CD4-positive, alpha-beta T cell treated with Interleukin-21 for 1 hour (primary cell): ENCODE results near the gene ADAM15.
A peak's percentile ranks its signal among the peaks of the same experiment; 100 is the strongest.

Source experiments
- DNase-seq: peaks from one replicate; pipeline ENCODE4 v3.0.0-alpha.2; 2020

The ADAM15 gene

DNA sequence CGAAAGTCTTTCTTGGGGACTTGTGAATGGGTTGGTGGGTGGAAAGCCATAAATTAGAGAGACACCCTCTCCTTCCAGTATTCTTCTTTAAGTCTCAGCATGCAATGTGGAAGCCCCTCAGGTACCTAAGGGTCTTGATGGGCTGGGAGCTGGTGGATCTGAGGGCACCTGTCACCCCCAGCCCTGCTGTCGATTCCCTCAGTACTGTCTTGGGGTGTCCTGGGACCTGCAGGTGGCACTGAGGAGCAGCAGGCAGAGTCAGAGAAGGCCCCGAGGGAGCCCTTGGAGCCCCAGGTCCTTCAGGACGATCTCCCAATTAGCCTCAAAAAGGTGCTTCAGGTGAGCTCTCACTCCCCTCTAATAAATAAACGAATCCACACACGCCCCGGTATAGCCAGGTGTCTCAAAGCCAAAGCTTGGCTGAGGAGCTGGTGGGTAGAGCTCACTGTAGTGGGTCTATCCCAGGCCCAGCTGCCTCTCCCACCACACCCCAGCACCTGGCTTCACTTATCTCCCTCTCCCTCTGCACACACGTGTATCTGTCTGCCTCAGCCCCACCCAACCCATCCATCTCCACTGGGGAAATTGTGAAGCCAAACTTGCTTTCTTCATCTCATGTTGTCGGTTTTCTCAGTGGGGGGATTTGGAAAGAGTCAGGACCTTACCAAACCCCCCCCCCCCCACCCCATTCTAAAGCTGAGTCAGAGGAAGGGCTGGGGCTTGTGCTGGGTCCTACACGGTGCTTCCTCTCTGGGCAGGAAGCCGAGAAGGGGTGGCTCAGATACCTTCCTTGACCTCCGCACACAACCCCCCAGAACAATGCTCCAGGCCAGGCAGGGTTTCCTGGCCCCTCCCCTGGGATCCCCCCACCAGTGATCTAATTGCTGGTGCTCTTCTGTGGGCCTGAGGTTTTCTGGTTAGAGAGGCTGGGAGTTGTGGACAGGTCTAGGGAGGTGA, 1.6 kb downstream of the ADAM15 start:
- no peak for DNase-seq

DNA sequence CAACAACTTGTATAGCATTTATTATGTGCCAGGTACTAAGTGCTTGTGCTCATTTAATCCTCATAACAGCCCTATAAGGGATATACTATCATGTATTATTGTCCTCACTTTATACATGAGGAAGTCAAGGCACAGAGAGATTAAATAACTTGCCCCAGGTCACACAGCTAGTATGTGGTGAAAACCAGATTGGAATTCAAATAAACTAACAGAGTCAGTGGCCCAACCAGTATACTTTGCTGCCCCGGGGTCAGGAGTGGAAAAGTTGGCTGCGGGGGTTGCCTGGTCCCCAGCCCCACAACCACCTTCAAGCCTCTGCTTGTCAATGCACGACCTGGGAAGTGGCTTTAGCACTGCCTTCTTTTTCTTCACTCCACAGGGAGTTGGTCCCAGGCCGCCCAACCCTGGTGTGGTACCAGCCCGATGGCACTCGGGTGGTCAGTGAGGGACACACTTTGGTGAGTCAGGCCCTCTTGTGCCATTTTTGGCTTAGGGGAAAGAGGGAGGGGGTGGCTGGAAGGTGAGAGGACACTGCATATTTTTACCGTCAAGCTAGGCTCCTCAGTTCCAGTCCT, 2.5 kb downstream of the ADAM15 start:
- no peak for DNase-seq

DNA sequence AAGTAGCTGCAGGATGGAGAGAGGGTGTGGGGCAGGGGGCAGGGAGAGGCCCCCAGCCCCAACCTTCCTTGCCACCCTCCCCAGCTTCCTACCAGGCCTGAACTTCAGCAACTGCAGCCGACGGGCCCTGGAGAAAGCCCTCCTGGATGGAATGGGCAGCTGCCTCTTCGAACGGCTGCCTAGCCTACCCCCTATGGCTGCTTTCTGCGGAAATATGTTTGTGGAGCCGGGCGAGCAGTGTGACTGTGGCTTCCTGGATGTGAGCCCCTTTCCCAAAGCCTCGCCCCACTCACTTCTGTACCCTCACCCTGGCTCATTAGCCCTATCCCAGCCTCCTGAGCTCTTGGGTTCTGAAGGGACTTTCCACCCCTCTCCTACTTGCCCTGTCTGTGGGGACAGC, 6.0 kb downstream of the ADAM15 start:
- no peak for DNase-seq

DNA sequence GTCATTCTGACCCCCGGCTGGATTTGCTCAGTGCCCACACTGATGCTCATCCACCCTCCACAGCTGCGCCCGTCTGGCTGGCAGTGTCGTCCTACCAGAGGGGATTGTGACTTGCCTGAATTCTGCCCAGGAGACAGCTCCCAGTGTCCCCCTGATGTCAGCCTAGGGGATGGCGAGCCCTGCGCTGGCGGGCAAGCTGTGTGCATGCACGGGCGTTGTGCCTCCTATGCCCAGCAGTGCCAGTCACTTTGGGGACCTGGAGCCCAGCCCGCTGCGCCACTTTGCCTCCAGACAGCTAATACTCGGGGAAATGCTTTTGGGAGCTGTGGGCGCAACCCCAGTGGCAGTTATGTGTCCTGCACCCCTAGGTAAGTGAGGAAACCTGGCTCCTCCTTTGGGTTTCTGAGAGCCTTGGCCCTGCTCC, 6.7 kb downstream of the ADAM15 start:
- no peak for DNase-seq

DNA sequence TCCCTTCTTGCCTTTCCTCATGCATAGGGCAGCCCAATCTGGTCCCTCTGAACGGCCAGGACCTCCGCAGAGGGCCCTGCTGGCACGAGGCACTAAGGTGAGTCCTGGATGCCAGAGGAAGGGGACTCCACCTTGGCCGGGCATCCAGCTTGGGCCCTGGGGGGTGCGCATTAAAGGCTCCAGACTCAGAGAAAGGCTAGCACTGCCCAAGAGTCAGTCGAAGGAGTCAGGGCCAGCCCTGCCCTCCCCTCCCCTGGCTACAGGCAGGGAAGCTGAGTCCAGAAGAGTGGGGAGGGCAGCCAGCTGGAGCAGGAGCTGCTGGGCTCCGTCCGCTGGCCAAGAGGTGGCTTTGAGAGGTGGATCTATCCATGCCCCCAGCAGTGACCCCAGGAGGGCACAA, 9.6 kb downstream of the ADAM15 start:
- no peak for DNase-seq

DNA sequence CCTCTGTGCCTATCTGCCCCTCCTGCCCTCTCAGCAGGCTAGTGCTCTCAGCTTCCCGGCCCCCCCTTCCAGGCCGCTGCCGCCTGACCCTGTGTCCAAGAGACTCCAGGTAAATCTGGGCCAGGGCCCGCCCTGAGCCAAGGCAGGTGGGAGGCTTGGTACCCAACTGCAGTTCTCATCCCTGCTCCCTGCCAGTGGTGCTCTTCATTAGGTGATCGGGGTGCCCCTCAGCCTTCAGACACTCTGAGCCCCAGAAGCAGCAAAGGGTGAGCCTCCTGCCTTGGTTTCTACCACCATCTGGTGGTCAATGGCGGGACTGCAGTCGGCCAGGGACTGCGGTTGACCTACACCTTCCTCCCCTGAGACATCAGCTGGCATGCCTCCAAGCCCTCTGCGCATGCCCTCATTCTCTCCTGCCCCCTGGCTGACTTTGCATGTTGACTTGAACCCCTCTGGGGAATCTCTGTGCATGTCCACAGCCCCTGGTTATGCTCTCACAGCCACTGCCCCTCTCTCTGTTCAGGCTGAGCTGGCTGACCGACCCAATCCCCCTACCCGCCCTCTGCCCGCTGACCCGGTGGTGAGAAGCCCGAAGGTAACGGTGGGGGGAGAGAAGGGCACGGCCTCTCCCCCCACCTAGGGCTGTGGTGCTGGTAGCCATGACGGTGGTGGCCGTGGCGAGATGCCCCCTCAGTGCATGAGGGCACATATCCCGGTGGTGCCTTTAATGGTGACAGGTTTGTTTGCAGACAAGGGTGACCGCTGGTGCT, 10.4 kb downstream of the ADAM15 start:
- peak; percentile 95 for DNase-seq

DNA sequence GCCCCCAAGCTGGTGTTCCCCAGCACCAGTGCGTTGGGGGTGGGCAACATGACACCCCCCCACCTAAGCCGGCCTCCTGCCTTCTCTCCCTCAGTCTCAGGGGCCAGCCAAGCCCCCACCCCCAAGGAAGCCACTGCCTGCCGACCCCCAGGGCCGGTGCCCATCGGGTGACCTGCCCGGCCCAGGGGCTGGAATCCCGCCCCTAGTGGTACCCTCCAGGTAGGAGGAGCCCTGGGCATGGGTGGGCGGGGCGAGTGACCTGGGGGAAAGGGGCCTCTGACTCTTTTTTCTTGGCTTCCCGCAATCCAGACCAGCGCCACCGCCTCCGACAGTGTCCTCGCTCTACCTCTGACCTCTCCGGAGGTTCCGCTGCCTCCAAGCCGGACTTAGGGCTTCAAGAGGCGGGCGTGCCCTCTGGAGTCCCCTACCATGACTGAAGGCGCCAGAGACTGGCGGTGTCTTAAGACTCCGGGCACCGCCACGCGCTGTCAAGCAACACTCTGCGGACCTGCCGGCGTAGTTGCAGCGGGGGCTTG, 11.1 kb downstream of the ADAM15 start:
- no peak for DNase-seq

DNA sequence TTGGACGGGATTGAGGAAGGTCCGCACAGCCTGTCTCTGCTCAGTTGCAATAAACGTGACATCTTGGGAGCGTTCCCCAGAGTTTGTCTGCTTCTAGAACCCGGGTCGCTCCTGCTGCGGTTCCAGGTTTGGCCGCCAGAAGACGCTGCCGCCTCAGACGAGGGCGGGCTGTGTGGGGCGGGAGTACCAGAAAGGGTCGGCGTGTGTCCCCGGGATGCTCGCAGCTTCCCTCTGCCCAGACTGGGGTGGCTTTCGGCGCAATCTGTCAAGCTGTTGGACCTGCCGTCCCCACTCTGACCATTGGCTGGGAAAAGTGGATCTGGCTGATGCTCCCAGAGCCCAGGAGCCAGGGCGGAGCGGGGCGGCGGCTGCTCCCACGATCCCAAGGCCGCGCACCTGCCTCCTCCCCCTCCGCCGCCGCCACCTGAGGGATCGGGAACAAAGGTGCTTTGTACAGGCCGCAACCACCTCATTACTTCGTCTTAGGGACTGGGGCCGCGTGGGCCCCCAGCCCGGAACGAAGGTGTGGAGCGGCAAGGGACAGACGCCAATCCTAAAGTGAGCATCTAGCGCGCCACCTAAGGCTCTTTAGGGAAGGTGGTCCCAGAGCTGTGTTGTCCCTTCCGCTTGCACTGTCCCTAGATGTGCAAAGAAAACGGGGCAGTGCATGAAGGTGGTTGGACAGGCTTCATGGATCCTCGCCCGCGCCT, 11.7 kb downstream of the ADAM15 start:
- peak; percentile 77 for DNase-seq

DNA sequence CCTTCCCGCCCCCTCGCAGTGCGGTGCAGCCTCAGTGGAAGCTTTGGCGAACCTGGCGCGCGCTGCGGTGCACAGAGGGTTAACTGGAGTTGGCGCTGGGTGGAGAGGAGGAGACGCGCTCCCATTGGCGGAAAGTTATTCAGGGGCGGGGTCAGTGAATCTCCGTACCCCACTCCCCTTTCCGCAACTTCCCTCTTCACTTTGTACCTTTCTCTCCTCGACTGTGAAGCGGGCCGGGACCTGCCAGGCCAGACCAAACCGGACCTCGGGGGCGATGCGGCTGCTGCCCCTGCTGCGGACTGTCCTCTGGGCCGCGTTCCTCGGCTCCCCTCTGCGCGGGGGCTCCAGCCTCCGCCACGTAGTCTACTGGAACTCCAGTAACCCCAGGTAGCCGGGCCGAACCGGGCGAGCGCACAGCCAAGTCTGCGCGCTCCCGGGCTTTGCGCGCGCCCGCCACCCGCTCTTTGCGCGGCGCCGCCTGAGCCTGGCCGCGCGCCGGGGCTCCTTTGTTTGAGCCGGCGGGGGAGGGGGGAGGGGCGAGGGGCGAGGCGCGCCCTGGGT, 12.5 kb downstream of the ADAM15 start, which contains the start of gene EFNA4:
EFNA4 (plus strand) TSS at position 191 of the 561 bp plus-strand sequence; CDS start at position 275, 84 bp downstream.
- peak; percentile 87 for DNase-seq

DNA sequence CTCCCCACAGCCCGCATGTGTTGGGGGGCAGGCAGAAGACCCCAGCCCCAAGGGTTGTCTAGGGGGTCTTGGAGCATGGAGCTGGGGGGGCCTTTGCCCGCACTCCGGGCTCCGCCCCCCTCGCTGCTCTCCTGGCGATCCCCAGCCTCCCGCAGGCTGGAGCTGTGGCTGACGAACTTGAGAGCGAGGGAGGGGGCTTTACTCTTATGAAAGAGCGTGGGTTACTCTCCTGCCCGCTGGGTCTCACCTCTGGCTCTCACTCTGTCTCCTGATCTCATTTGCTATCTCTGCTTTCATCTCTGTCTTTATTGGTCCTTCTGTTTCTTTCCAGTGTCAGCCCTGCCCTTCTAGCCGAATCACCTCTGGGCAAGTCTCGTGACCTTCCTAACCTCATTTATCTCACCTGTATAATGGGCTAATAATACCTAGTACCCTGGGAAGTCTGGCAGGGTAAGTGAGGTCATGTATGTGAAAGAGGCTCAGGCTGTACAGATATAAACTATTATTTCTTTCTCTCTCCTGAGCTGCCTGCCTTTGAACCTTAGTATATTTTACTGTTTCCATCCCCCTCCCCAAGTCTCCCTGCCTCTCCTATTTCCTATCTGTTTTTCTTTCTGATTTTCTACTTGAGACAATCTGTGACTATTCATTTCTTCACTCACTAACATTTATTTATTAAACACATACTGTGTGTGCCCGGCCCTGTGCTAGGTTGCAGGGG, 13.2 kb downstream of the ADAM15 start:
- no peak for DNase-seq

DNA sequence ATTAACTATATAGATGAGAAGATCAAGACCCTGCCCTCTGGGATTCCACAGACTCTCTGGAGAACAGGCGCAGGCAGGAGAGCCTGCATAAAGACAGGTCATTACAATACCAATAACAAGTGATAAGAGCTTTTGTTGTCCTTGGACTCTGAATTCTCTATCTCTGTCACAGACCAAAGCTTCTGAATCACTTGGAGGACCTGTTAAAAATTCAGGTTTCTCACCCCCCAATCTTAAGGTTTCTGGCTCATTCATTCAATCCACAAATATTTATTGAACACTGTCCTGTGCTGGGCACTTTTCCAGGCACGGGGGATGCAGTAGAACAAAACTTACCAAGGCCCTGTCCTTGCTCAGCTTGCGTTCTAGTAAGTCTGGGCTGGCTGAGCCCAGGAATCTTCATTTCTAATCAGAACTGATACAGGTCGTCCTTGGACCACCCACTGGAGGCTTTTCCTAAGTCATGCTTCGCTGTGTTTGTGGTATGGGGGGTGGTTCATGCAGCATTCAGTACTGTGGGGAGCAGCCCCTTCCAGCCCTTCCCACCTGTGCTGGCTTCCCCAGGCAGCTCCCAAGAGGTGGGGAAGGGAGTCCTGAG, 13.8 kb downstream of the ADAM15 start:
- DNase-seq, result no peak

DNA sequence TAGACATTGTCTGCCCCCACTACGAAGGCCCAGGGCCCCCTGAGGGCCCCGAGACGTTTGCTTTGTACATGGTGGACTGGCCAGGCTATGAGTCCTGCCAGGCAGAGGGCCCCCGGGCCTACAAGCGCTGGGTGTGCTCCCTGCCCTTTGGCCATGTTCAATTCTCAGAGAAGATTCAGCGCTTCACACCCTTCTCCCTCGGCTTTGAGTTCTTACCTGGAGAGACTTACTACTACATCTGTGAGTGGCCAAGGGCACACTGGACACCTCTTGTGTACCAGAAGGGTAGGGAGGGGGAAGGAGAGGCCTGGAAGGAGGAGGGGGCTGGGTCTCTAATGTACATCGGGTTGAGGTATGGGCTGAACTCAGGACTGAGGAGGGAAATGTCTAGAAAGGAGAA, 15.7 kb downstream of the ADAM15 start:
- no peak for DNase-seq

DNA sequence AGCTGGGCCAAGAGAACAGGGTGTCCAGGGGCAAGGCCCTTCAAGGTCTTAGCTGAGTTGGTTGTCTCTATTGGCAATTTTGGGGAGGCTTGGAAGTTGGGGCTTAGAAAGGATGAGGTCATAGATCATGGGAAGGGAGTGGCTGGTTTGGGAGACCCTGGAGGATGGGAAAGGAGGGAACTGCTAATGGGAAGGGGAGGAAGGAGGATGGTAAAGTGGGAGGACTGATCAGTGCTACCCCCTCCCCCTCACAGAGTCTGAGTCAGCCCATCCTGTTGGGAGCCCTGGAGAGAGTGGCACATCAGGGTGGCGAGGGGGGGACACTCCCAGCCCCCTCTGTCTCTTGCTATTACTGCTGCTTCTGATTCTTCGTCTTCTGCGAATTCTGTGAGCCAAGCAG, 17.5 kb downstream of the ADAM15 start:
- no peak for DNase-seq

DNA sequence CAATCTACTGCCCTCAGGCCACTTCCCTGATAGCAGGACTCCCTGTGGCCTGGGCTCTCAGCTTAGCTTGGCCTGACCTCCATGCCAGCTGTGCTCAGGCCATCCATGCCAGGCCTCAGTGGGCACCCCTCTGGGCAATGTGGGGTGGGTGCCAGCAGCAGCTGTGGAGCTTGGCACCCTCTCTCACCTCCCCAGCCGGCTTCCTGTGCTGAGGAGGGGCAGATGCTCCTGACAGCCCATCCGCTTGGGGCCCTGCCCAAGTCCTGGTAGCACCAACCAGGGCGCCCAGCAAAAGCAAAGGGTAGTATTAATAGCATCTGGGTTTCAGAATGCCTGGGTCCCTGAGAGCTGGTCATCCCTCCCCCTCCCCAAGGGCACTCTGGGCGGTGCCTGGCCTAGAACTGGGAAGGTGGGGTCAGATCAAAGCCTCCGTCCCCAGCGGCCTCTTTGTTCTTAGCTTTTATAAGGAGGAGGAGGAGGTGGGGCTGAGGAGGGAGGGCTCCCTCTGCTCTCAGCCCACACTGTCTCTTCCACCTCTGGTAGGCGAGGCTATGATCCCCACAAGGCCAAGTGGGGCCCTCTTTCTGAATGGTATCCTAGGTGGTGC, 18.5 kb downstream of the ADAM15 start:
- no peak for DNase-seq

DNA sequence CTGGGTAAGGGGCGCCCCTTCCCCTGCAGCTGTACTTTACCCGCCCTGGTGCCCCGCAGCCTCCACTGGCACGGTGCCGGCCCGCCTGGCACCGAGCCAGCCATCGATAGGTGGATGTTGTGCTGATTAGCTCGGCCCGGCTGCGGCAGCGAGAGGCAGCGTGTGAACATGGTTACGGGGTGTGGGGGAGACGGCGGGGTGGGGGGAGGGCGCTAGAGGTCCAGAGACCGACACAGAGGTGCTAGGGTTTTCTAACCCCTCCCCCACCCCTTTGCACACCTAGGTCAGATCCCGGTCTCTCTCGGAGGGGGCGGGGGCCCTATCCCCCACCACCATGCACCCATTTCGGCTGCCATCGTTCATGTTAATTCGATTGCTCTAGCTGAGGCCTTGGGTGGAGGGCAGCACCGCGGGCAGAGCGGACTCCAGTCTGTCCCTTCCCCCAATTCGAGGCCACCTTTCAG, 19.1 kb downstream of the ADAM15 start:
- no peak for DNase-seq

DNA sequence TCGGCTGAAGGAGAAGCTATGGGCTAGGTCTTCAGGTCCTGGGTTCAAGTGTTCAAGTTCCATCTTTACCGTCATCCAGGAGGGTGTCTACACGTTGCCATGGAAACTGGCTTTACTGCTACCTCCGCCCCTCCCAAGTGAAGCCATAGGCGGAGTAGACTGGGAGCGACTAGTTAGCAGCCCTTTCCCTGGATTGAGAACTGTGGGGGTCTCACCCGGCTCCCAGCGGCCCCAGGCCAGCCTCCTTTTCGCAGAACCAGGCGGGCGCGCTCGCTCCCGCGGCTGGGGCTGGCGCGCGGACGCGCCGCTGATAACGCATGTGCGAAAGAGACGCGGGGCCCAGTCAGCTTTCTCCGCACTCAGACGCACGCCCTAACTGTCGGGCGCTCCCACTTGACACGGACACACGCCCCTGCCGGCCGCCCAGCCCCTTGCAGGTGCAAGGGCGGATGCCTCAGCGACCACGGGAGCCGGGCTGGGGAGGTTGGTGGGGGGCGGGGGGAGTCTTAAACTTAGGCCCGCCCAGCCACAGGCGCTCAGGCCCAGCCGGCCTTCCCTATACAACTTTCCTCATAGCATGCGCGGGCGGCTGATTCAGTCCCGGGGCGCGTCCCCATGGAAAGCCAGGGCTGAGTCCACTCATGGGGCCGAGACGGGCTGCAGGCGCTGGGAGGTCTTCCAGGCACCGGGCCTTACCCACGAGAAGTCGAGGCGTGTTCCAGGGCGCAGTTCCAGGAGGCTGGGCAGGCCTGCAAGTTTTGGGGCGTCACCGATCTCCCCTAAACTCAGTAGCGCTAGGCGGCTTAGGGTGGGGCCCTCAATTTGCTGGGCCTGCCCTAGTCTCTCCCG, 19.8 kb downstream of the ADAM15 start:
- DNase-seq, result peak; percentile 83

DNA sequence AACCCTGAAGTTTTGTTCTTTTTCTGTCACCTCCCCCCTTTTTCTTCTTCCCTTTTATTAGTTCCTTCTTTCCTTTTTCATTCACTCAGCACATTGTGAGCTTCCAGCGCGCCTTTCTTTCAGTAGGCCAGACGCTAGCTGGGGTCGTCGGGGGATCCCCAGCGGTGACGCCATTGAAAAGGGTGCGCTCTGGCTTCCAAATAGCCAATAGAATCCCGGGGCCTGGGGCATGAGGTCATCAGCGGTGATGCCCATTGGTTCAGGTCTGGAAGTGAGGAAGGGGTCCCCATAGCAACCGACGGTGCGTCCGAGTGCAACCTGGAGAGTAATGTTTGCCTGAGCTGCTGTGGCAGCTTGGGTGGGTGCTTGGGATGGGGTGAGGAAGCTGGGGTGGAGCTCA, 20.6 kb downstream of the ADAM15 start:
- no peak for DNase-seq

DNA sequence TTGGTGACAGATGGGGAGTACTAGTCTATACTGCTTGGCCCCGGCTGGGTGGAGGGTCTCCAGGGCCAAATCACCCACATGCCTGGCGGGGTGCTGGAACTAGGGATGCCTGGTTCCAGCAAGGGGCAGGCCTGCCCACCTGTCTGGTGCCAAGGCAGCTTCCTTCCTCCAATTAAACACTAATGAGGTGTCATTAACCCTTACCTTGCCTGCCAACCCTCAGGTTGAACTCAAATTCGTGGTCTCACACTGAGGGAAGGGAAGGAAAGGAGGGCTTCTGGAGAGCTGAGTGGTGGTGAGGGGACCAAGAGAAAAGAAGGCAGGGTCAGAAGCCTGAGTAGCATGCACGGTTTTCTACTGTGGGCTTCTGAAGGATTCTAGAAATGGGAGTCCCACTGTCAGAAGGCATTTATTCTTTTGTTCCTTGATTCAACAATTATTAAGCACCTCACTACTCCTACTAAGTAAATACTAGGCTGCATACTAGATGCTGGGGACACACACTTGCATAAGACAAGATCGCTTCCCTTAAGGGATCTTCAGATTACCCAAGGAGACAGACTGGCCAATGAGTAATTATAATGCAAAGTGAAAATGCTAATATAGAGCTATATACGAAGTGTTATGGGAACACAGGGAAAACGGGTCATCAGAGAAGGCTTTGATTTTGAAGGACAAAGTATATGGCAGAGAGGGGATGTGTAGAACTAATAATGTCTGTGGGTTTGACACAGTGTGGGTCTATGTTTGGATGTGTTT, 21.6 kb downstream of the ADAM15 start:
- DNase-seq, result no peak
